Gastroesophageal sphincter (tissue), 4 donors: Measurements from ENCODE around the gene SHH. TPM values are rescaled to one million over a fixed set of nuclear protein-coding genes. Genes with fewer than 3 reads are reported as not detected.

ENCODE experiments used
- ATAC-seq: fragments of 150-250 bp; one replicate; pipeline ENCODE4 v1.9.1; 2016; ENCODE audit warnings: mild to moderate bottlenecking, moderate library complexity
- H3K27ac ChIP-seq, 4 donors: fragments of 200-600 bp; sonication (generic) in 3 of 4; 1 replicate in 3 of 4; 2 replicates in 1 of 4; pipeline ENCODE4 v1.5.1; 2016 to 2019
- H3K27me3 ChIP-seq: fragments of 200-600 bp; sonication (generic); one replicate; pipeline ENCODE4 v1.5.1; 2019
- H3K36me3 ChIP-seq, 2 donors: fragments of 200-600 bp; sonication (generic); one replicate each; pipeline ENCODE4 v1.5.1; 2019; ENCODE audit warnings: control low read depth in 1 of 2
- H3K4me1 ChIP-seq, 3 donors: fragments of 200-600 bp; sonication (generic); 1 replicate in 2 of 3; 2 replicates in 1 of 3; pipeline ENCODE4 v1.5.1; 2016 to 2019; ENCODE audit warnings: control low read depth in 2 of 3
- H3K4me3 ChIP-seq, 2 donors: fragments of 200-600 bp; sonication (generic); one replicate each; pipeline ENCODE4 v1.5.1; 2019; ENCODE audit warnings: mild to moderate bottlenecking in 1 of 2, moderate library complexity in 1 of 2
- H3K9me3 ChIP-seq, 3 donors: fragments of 200-600 bp; sonication (generic); one replicate each; pipeline ENCODE4 v1.5.1; 2017 to 2019; ENCODE audit warnings: control low read depth in 2 of 3
- CTCF ChIP-seq, 4 experiments: fragments of 200-600 bp in 2 of 4; fragments of 450-650 bp in 2 of 4; sonication (generic) in 1 of 4; IDR thresholded peaks; one replicate each; pipeline ENCODE4 v1.5.1; 2017 to 2019; ENCODE audit warnings: antibody characterized with exemption in 4 of 4, mild to moderate bottlenecking in 2 of 4, moderate library complexity in 2 of 4
- EP300 ChIP-seq: sonication (generic); formaldehyde crosslinking; IDR thresholded peaks from one replicate; pipeline ENCODE4 v1.6.1; 2017; ENCODE audit warnings: antibody characterized with exemption, mild to moderate bottlenecking
- POLR2A ChIP-seq, 2 donors: fragments of 450-650 bp; IDR thresholded peaks; one replicate each; pipeline ENCODE4 v1.6.1; 2017; ENCODE audit warnings: antibody characterized with exemption in 2 of 2, mild to moderate bottlenecking in 2 of 2, moderate library complexity in 1 of 2
- POLR2AphosphoS5 ChIP-seq: sonication (generic); formaldehyde crosslinking; IDR thresholded peaks from one replicate; pipeline ENCODE4 v1.6.1; 2017; ENCODE audit warnings: antibody characterized with exemption
- WGBS, 2 donors: methylation state at CpG; one replicate each; pipeline ENCODE4 v1.1.5; 2018; ENCODE audit warnings: low coverage in 1 of 2; 5-methylcytosine and 5-hydroxymethylcytosine counted together
- total RNA-seq, 4 donors: library from RNA; depleted of rRNA; stranded (reverse); fragments of >200 nt; gene quantifications; one replicate each; pipeline ENCODE4 v1.1.0, GENCODE V29; 2016

Gene SHH
- total RNA-seq, 4 donors from 2014 or later, result 0.08 TPM; not detected in 3

GRCh38 chr7:155793720-155794119 lies 18.5 kb downstream of the SHH start:
- peaks cover 62% of the 10 kb centered on the region for H3K27me3 ChIP-seq
- TF ChIP-seq EP300 (no peak), POLR2AphosphoS5 (no peak), POLR2A (IDR thresholded peaks at IDR 0.05) (no peak)
- no peak for ATAC-seq
- no peak overlapping the region for H3K27ac ChIP-seq
- no peak overlapping the region for H3K4me3 ChIP-seq
- peaks cover 0 to 10% (median 5%) of the 10 kb centered on the region in 3 donors for H3K4me1 ChIP-seq
- H3K9me3 ChIP-seq, result no peaks in the 10 kb centered on the region
- H3K36me3 ChIP-seq, result no peaks in the 10 kb centered on the region
- 83 to 86% methylated on average over 1 of the region's 4 CpGs for WGBS, 2 donors

- ATAC-seq, result no peak
- Histone ChIP-seq H3K9me3 (no peaks in the 10 kb centered on the region), H3K36me3 (no peaks in the 10 kb centered on the region), H3K4me1 (peaks cover 0 to 10% (median 5%) of the 10 kb centered on the region in 3 donors), H3K27me3 (peaks cover 60% of the 10 kb centered on the region), H3K4me3 (no peak overlapping the region), H3K27ac (no peak overlapping the region)
- WGBS, 2 donors, result 84 to 87% methylated on average over 9 of the region's 11 CpGs
- no peak for TF ChIP-seq POLR2A (IDR thresholded peaks at IDR 0.05)
- no peak for TF ChIP-seq EP300
- no peak for TF ChIP-seq CTCF (IDR thresholded peaks at IDR 0.05)
- no peak for TF ChIP-seq POLR2AphosphoS5
These were observed 19.2 kb downstream of the SHH start for GRCh38 chr7:155792999-155793560.

GRCh38 chr7:155792315-155792960 lies 19.8 kb downstream of the SHH start:
- Histone ChIP-seq H3K27ac (no peak overlapping the region), H3K36me3 (no peaks in the 10 kb centered on the region), H3K9me3 (no peaks in the 10 kb centered on the region), H3K27me3 (peaks cover 60% of the 10 kb centered on the region), H3K4me3 (no peak overlapping the region), H3K4me1 (peaks cover 0 to 15% (median 8%) of the 10 kb centered on the region in 3 donors)
- WGBS, 2 donors, result 83 to 100% methylated on average over 2 to 11 of the region's 14 CpGs
- TF ChIP-seq CTCF (IDR thresholded peaks at IDR 0.05) (no peak), POLR2AphosphoS5 (no peak), EP300 (no peak), POLR2A (IDR thresholded peaks at IDR 0.05) (no peak)
- no peak for ATAC-seq

GRCh38 chr7:155791836-155792235 lies 20.4 kb downstream of the SHH start:
- TF ChIP-seq POLR2AphosphoS5 (no peak), EP300 (no peak), POLR2A (IDR thresholded peaks at IDR 0.05) (no peak), CTCF (IDR thresholded peaks at IDR 0.05) (no peak)
- no peak overlapping the region for H3K4me3 ChIP-seq
- no peak overlapping the region for H3K27ac ChIP-seq
- H3K36me3 ChIP-seq, result no peaks in the 10 kb centered on the region
- ATAC-seq, result no peak
- 63 to 82% methylated on average over 5 of the region's 7 CpGs for WGBS, 2 donors
- no peaks in the 10 kb centered on the region for H3K9me3 ChIP-seq
- H3K4me1 ChIP-seq, result peaks cover 0 to 15% (median 11%) of the 10 kb centered on the region in 3 donors
- H3K27me3 ChIP-seq, result peaks cover 60% of the 10 kb centered on the region

GRCh38 chr7:155791214-155791737 lies 21.0 kb downstream of the SHH start:
- 75 to 79% methylated on average over 9 of the region's 19 CpGs for WGBS, 2 donors
- Histone ChIP-seq H3K9me3 (no peaks in the 10 kb centered on the region), H3K27me3 (peaks cover 54% of the 10 kb centered on the region), H3K4me3 (no peak overlapping the region), H3K27ac (no peak overlapping the region), H3K4me1 (peaks cover 0 to 12% (median 10%) of the 10 kb centered on the region in 3 donors), H3K36me3 (no peaks in the 10 kb centered on the region)
- ATAC-seq, result no peak
- TF ChIP-seq POLR2A (IDR thresholded peaks at IDR 0.05) (no peak), POLR2AphosphoS5 (no peak), CTCF (IDR thresholded peaks at IDR 0.05) (no peak), EP300 (no peak)
